NCI-H446 treated with DMSO at 0.1 percent for 48 hours (cell line): ENCODE results near the gene ECEL1.

Experiments used
- DNase-seq: peaks from one replicate; lab custom pipeline; 2025; lab: John Stamatoyannopoulos, UW

Gene ECEL1

DNA sequence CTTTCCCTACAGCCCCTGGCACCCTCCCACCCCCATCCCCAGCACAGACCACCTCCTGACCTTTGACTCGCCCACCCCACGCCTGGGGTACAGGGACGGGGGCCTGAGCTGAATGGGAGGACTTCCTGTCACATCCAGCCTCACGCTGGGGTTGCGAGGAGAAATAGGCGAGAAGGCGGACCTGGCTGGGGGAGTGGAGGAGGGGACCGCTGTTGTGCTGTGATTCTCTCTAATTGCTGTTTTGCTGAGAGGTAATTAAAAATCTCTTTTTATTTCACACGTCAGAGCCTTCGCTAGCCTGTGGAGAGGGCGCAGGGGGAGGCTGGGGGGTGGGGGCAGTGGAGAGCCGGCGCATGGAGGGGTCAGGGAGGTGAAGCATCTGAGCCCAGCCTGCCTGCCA is 9.7 kb upstream of the ECEL1 start:
- DNase-seq, result no peak

DNA sequence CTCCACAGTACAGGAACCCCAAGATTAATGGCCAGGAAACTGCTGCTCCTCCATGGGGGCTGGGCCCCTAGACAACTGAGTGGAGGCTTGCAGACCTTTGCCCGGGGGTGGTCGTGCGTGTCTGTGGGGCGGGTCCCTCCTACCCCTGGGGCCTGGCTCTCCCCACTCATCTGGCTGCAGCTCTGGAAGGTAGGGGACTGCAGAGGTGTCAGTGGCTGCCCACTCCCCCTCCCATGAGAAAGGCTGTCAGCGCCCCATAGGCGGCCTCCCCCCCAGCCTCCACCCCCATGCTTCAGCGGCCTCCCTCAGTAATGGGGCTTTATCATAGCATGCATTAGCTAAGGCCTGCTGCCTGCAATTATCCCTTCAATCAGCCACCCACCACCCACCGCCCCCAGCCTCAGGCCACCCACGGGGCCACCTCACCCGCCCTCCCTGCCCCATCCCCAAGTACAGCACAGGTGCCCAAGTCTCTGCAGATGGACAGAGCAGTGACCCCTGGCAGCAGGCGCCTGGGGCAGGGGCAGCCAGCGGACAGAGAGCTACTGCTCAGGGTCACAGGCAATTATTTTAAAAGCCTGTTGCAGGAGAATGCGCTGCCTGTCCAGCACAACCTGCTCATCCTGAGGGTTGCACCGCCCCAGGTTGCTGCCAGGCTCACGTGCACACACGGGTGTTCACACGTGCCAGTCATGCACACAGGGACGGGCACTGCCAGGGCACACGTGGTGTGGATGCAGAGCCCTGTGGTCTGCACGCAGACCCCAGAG is 9.1 kb upstream of the ECEL1 start:
- DNase-seq, result no peak

DNA sequence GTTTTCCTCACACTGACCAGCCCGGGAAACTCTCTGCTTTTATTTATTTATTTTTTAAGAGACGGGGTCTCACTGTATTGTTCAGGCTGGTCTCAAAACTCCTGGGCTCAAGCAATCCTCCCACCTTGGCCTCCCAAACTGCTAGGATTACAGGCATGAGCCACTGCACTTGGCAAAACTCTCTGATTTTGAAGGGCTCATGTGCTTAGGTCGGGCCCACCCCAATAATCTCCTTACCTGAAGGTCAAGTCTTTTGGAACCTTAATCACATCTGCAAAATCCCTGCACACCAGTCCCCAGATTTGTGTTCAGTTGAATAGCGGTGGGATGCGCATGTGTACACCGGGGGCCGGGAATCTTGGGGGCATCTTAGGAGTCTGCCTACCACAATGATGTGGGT is 7.7 kb upstream of the ECEL1 start:
- no peak for DNase-seq

DNA sequence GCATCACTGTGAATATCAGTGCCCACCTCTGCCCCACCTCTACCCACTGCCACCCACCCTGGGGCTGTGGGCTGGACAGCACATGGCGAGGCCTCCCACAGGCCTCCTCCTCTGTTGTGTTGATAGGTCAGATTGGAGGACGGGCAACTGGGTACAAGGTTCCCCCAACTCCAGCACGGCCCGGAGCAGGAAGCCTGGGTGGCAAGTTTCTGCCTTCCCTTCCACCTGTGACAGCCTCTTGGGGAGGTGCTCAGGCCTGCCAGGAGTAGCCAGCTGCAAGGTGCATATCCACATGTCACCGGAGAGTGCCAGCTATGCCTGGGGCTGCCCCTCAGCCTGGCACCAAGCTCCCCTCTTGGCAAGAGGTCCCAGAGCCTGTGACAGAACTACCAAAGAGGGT is 6.9 kb upstream of the ECEL1 start:
- DNase-seq, result no peak

DNA sequence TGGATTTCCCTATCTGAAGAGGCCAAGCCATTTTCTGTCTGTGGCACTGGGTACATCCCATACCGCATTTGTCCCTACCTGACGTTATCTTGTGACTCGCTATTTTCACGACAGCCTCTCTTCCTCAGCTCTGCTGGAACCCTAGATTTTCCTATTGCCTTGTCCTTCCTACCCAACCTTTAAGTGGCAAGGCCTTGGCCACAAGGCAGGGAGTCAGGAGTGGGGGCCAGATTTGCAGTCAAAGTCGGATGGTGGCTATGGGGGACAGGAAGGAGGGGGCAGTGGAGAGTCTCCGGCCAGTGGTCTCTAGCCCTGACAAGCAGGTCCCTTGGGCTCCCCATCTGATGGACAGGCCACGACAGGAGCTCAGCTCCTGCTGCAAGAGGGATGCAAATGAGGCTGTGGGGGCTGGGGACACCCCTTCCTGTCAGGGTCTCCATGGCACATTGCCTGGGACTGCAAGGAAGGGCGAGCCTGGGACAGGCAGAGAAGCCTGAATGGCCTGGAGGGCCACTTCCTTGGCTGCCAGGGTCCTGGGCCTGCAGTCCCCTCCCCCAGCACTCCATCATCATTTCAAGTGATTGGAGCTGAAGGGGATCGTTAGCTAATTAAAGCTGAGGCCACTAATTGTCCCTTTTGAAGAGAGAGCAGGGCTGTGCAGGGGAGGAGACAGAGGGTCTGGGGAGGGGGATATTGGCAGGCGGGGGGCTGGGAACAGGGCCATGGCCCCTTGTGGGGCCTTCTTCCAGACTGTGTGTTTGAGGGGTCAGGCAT is 6.3 kb upstream of the ECEL1 start:
- DNase-seq, result no peak

DNA sequence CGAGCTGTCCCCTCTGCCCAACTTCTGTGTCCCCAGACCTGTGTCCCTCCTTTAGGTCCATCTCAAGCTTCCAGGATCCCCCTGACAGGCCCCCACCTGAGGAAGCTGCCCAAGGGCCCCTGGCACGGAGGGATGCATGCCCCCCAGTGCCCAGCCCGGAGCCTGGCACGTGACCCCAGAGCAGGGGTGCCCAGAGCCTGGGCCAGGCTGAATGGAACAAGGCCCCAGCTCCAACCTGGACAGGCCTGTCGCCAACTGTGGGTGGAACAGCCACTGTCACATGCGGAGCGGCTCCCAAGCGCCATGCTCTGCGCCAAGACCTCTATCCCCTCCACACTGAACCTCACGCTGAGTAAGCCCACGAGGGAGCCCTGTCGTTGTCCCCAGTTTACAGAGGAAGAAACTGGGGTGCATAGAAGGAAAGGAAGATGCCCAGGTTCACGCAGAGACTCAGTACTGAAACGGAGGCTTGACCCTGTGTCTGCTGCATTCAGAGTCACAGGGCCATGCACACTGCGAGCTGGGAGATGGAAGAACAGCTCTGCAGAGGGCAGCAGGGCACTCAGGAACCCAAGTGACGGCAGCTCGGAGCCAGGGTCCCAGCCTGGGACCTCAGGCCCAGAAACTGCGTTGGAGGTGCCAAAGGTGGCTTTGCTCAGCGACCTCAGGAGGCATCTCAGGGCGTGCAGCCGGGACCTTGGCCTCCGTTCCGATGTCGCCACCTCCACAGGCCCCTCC is 5.5 kb upstream of the ECEL1 start:
- DNase-seq, result no peak

DNA sequence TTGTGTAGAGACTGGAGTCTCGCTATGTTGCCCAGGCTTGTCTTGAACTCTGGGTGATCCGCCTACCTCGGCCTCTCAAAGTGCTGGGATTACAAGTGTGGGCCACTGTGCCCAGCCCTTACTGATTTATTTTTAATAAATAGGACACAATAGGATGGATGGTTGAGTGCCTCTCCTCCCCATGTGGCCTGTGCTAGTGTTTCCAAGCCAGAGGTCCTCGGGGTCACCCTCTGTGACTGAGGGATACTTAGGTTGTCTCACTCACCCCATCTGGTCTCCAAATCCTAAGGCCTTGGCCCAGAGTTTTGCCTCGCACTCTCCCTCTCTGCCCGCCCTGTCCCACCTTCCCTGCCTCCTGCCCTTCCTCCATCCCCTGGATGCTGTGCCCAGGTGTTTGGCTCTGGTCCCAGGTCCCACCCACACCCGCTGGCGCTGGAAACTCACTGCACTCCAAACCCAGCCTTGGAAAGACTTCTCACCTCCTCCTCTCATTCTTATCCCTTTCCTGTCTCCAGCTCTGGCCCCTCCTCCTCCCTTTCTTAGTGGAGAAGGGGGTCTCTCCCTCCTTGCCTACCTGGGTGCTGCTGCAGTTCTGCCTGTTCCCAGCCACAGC is 4.7 kb upstream of the ECEL1 start:
- DNase-seq, result no peak

DNA sequence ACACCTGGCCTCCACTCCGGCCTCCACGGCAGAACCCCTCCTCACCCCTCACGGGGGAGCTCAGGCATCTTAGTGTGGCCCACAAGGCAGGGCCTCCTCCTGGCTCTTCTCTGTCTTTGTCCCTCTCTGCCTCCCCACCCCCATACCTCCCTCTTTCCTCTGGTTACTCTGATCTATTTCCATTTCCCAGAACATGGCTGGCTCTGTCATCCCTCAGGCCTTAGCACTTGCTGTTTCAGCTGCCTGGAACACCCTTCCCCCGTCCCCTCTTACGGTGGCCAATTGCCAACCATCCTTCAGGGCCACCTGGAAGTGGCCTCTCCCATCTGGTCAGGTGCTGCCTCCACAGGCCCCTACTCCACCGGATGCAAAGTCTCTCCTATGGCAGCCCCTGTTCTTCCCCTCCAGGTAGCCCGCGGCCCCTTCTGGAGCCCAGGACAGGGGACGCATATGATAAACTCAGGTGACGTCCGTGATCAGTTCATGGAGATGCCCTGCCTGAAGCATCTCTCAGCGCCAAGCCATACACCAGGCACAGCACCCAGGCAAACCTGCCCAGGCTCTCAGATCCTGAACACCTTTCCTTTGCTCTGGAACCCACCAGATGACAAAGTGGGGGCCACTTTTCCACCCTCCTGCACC is 3.6 kb upstream of the ECEL1 start:
- DNase-seq, result no peak

DNA sequence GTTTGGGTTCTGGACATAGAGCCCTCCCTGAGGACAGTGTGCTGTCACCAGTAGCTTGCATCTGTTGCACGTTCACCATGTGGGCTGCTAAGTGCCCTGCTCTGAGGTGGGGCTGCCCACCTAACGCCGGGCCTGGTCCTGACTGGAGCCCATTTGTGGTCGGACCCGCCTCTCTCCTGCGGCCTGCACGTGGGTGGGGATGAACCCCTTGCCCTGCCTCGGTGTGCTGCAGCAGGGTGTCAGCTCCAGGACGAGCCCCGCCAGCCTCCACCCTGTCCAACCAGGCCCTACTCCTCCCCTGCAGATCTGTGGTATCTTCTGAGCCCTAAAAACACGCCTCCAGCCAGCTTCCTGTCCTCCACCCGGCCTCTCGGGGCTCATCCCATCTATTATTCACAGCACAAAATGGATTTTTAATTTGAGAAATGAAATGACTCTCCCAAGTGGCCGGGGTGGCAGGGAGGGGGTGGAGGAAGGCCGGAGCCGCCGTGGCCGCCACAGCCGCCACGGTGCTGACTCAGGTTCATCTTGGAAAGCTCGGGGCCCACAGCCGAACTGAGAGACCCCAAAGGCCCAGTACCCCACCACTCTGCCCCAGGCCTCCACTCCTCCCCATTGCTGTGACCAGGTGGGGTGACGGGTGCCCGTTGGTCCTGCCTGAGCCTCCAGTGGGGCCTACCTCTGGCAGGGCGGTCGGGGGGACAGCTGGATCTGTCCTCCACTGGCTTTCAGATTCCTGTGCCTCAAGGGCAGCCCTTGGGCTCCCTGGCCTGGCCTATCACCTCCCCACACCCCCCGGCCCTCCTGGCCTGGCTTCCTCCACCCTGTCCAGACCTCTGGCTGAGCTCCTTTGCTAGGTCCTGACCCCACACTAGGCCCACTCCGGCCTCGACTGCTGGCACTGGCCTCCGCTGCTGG is 2.8 kb upstream of the ECEL1 start:
- DNase-seq, result no peak

DNA sequence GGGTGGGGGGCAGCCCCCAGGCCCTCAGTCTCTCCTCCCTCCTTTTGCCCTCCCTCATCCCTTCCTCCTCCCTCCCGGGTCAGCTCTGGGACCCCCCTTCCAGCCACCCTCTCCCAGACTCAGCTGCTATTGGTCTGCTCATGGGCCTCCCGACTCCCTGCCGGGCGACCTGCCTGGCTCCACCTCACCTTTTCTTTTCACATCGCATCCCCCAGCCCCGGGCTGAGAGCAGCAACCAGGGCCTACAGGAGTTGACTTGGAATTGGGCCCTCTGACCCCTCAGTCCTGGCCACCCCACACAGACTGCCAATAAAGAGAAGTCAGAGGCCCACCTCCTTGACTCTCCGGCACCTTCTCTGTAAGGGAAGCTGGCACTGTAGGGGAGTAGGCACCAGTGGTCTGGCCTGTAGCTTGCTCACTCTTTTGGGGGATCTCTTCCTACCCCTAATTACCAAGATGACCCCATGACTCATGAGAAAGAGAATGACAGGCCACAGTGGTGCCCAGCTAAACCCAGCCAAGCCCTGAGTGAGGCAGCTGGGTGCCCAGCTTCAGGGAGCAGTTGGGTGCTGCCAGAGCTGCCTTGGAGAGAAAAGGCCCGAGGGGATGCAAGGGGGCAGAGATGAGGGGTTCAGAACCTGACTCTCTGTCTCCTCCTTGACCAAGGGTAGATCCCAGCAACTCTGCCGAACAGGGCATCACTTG is 2.0 kb upstream of the ECEL1 start:
- DNase-seq, result no peak

DNA sequence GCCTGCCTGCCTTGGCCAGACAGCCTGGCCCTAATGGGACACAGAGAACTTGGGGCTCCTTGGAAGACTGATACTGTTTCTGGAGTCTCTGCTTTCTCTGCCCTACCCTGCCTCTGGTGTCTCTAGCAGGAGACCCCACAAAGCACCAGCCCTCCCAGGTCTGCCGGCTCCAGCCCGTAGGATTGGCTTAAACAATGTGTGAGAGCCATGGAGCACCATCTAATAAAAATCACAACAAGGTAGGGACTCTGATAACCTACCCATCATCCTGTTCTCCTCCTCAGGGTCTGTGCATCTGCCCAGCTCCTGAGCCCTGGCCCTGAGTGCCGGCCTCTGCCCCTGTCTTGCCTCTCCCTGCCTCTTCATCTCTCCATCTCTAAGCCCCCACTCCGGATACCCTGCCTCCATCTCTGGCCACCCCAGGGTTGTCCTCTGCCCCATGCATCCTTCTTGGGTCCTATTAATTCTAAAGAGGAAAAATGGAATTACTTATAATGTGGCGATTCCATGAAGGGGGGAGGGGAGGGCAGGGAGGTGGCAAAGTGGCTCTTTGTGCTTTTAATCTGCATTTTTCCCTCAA is 1.2 kb upstream of the ECEL1 start:
- DNase-seq, result no peak

DNA sequence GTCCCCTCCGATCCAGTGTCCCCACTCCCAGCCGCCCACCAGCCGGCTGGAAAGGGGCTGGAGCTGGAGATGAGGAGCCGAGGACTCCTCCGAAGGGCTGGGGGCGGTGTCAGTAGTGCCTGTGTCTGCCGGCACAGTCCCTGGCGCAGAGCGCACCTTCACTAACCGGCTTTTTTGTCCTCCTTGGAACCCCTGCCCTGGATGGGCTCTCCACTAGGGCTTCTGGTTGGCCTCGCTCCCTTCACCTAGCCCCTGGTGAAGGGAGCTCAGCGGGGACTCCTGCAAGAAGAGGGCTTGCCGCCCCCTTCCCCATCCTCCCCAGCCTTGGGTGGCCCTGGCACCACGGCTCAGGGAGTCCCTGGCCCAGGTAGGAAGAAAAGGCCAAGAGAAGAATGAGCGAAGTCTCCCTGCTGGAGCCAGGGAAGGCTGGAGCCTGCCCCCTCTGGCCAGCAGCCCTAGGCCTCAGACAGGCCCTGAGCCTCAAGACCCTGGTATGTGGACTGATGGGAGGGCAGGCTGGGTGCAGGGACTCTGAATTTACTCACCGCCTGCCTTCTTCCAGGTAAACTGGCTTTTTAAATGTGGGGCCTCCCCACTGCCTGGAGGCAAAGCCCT is 570 bp upstream of the ECEL1 start:
- DNase-seq, result no peak

DNA sequence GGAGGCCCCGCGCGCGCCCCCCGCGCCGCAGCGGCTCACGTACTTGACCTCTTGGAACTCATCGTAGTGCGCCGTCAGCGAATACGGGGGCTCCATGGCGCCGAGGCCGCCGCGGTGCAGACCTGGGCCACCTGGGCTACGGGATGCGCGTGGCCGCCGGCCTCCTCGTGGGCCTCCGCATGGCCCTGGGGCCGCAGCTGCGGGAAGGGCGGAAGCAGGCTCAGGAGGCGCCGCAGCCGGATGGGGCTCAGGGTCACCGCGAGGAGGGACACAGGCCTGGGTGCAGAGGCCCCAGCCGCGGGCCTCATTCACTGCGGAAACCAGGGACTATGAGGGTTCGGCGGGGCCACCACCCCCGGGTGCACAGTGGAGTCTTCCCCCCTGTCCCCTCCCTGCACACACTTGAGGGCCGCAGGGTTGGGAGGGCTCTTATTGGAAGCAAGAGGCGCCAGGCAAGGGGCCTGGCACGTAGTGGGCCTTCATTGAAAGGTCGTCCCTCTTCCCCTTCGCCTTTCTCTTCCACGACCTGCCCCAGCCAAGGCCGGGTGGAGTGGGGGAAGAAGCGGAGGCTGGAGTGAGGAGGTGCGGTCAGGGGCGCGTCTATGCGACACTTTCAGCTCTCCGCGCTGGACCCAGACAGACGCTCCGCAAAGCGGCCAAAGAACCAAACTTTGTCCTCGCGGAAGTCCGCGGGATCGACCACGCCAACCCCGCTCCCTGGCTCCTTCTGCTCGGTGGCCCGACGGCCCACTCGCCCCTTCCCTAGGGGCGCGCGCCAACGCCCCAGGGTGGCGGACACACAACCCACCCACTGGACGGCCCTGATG is 863 bp downstream of the ECEL1 start:
- DNase-seq, result no peak

DNA sequence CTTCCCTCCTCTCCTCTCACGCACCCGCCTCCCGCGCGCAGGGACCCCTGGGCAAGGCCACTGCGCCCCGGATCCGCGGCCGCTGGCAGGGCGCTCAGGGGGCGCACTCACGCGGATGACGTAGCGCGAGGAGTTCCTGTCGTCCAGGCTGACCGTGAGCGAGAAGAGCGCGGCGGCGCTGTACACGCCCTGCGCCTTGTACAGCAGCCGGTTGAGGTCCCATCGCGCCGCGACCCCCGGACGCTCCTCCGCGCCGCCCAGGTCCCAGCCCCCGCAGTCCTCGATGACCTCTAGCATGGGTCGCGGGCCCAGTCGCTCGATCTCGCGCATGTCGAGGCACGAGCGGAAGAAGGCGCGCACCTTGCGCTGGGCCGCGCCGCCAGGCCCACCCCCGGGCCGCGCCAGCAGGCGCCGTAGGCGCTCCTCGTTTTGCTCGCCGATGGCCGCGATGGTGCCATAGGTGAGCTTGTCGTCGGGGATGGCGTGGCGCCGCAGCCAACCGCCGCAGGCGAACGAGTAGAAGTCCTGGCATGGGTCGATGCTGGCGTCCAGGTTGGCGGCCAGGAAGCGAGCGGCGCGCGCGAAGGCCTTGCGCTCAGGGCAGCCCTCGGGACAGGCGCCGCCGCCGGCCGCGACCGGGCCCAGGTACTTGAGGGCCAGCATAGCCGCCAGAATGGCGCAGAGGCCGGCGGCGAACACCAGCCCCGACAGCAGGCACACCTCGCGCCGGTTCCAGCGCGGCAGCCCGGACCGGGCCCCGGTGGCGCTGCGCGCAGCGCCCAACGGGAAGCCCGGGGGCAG is 1.7 kb downstream of the ECEL1 start:
- no peak for DNase-seq

DNA sequence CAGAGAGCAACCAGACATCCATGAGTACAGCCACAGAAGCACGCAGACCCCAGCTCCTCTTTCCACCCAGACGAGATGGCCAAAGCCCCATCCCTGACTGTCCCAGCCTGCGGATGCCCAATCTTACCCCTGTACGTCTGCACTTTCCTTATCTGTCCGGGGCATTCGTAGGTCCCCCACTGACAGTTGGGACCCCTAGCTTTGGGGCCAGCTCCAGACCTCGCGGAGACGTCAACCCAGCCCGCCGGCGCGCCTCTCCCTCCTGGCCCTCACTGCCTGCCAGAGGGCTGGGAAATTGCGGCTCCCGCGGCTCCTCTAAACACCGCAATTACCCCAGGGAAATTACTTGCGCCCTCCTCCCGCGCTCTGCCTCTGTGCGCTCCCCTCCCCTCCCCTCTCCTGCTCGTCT is 2.3 kb downstream of the ECEL1 start:
- no peak for DNase-seq

DNA sequence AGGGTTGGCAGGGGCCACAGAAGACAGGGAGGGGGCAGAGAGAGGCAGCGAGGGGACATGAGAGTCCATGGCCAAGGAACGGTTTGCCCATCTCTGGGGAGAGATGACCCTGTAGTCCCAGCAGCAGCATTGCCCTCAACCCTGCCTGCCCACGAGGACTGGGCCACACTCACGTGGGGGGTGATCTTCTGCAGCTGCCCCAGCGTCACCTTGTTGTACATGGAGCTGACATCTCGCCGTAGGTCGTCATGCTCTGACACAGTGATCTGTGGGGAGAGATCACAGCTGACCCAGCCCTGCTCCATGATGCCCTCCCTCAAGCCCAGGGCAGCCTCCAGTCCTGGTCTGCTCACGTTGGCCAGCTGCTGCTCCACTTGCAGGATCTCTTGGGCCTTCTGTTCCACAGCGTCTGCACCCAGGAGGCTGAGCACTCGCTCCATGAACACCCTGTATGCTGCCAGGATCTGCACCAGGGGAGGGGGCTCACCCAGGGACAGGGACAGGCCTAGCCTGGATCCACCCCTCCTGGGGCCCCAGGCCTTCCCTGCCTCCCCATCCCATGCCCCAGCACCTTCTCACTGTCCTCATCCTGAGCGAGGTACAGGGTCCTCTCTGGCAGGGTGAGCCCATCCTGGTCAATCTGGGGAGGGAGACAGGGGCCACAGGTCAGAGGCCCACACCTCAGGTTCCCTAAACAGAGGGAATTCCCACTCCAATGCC is 2.8 kb downstream of the ECEL1 start:
- DNase-seq, result no peak
